Endometrium (tissue), 2 donors: Measurements from ENCODE around the gene BUB3.
A peak's percentile ranks its signal among the peaks of the same experiment; 100 is the strongest.
"Not testable (repeated sequence)": the region's sequence is repeated elsewhere in the genome, so short reads cannot be mapped to it uniquely, and the experiment has no call there.

ENCODE experiments used
- FAIRE-seq: peaks from 2 replicates; lab custom pipeline; 2012; peaks lifted over from hg19 to GRCh38; lab: Jason Lieb, UNC
- donor health status: control.
- donor health status: control.

Gene BUB3

DNA sequence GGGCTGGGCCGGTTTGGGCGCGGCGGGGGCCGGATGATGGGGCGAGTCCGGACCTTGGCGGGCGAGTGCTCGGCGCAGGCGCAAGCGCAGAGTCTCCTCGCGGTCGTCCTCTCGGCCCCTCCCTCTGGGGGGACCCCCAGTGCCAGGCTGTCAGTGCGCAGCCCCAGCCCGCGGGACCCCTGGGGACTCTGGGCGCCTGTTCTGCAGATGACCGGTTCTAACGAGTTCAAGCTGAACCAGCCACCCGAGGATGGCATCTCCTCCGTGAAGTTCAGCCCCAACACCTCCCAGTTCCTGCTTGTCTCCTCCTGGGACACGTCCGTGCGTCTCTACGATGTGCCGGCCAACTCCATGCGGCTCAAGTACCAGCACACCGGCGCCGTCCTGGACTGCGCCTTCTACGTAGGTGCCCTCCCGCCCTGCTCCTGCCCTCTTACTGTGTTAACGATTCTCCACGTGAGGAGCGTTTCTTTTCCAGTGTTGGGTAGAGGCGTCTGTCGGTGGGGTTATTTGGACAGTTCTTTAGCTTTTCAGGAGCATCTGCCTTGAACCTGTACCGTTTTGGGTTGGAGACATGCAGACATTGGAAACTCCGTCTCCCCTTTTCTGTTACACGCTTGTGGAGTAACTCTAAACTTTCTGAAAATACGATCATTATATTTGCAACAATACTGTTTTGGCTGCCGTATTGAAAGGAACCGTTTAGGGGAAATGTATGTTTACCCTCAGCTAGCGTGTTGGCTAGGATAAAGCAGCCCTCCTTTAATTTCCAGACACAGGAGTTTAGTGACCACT is 706 bp downstream of the BUB3 start:
- no peak for FAIRE-seq

DNA sequence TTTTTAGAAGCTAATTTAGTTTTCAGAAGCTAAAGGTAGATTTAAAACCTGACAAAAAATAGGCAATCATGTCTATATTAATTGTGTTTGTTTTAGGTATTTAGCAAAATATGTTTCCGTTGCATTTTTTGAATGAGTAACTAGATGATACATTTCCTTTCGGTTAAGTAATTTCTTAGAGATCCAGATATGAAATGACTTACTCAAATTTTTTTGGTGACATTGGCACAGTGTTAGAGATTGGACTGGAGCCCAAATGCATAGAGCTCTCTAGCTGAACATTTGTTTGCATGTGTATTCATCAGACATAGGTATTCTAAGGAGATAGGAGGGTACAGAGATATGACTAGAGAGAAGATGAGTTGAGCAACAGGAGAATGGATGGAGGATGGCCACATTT is 1.9 kb downstream of the BUB3 start:
- FAIRE-seq, result no peak

- no peak for FAIRE-seq
These were observed 3.0 kb downstream of the BUB3 start for GRCh38 chr10:123157210-123157609.

GRCh38 chr10:123158682-123159081 is 4.5 kb downstream of the BUB3 start:
- FAIRE-seq, result no peak

DNA sequence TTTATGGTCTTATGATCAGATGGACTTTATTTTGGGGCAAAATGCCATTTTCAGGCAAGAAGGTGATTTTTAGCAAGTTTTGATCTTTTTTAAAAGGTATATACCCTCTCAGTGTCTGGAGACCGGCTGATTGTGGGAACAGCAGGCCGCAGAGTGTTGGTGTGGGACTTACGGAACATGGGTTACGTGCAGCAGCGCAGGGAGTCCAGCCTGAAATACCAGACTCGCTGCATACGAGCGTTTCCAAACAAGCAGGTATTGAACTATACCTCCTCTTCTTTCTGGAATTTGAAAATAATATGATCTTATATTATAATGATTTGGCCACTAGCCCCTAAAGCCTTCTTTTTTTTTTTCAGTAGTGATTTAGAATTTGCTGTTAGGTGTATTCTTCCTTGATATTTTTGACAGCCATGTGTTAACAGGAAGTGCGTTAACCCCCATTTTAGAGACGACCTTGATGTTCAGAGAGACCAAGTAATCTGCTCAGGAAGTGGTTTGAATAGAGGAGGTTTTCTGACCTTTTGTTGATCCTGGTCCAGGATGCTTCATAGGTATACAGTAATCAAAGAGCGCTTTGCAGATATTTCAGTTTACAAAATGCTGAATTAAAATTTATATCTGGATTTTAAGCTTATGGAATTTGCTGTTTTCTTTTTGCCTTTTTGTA is 6.2 kb downstream of the BUB3 start:
- no peak for FAIRE-seq

DNA sequence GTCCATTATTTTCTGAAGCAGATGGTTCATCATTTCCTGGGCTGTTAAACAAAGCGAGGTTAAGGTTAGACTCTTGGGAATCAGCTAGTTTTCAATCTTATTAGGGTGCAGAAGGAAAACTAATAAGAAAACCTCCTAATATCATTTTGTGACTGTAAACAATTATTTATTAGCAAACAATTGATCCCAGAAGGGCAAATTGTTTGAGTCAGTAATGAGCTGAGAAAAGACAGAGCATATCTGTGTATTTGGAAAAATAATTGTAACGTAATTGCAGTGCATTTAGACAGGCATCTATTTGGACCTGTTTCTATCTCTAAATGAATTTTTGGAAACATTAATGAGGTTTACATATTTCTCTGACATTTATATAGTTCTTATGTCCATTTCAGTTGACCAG is 10.1 kb downstream of the BUB3 start:
- peak; percentile 91 for FAIRE-seq

- FAIRE-seq, result no peak
These were observed 11.4 kb downstream of the BUB3 start for GRCh38 chr10:123165445-123166072.

- no peak for FAIRE-seq
These were observed 12.4 kb downstream of the BUB3 start for GRCh38 chr10:123166618-123167017.

GRCh38 chr10:123170961-123171360 is 16.8 kb downstream of the BUB3 start:
- no peak for FAIRE-seq

DNA sequence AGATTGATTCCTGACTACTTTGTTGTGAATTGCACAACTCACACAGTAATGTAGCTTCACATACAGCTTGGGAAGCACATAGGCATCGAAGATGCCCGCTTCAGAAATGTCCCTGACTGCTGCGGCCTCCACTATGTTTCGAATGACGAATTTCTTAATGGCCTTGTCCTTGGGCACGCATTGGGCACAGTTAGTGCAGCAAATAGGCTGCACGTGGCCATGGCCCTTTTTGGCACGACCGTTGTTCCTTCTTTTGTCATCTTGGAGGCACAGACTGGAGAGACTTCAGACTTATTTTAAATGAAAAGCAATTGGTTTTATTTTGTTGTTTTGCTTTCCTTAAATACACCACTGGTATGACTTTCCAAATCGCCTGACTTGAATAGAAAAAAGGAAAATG is 17.4 kb downstream of the BUB3 start:
- not testable (repeated sequence) for FAIRE-seq

GRCh38 chr10:123175389-123176387 is 21.5 kb downstream of the BUB3 start:
- no peak for FAIRE-seq

DNA sequence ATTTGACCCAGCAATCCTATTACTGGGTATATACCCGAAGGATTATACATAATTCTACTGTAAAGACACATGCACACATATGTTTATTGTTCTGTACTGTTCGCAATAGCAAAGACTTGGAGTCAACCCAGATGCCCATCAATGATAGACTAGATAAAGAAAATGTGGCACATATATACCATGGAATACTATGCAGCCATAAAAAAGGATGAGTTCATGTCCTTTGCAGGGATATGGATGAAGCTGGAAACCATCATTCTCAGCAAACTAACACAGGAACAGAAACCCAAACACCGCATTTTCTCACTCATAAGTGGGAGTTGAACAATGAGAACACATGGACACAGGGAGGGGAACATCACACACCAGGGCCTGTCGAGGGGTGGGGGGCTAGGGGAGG is 24.2 kb downstream of the BUB3 start:
- not testable (repeated sequence) for FAIRE-seq

- no peak for FAIRE-seq
These were observed 26.2 kb downstream of the BUB3 start for GRCh38 chr10:123180101-123181090.

GRCh38 chr10:123183724-123184123 is 29.5 kb downstream of the BUB3 start:
- no peak for FAIRE-seq

GRCh38 chr10:123187781-123188180 is 33.6 kb downstream of the BUB3 start:
- FAIRE-seq, result no peak

GRCh38 chr10:123191886-123192285 is 37.7 kb downstream of the BUB3 start:
- FAIRE-seq, result no peak

- no peak for FAIRE-seq
These were observed 39.9 kb downstream of the BUB3 start for GRCh38 chr10:123194056-123194455.

DNA sequence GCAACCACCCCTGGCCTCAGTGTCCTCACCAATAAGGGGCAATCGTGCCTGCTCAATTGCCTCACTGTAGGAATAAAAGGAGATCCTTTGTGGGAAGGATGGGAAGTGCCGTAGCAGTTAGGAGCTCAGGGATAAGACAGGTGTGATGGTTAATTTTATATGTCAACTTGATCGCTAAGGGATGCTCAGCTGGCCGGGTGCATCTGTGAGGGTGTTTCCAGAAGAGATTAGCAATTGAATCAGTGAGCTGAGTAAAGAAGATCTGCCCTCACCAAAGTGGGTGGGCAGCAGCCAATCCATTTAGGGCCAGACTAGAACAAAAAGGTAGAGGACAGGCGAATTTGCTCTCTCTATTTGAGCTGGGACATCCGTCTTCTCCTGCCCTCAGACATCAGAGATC is 46.3 kb downstream of the BUB3 start:
- FAIRE-seq, result no peak

GRCh38 chr10:123202506-123202905 is 48.3 kb downstream of the BUB3 start:
- no peak for FAIRE-seq

DNA sequence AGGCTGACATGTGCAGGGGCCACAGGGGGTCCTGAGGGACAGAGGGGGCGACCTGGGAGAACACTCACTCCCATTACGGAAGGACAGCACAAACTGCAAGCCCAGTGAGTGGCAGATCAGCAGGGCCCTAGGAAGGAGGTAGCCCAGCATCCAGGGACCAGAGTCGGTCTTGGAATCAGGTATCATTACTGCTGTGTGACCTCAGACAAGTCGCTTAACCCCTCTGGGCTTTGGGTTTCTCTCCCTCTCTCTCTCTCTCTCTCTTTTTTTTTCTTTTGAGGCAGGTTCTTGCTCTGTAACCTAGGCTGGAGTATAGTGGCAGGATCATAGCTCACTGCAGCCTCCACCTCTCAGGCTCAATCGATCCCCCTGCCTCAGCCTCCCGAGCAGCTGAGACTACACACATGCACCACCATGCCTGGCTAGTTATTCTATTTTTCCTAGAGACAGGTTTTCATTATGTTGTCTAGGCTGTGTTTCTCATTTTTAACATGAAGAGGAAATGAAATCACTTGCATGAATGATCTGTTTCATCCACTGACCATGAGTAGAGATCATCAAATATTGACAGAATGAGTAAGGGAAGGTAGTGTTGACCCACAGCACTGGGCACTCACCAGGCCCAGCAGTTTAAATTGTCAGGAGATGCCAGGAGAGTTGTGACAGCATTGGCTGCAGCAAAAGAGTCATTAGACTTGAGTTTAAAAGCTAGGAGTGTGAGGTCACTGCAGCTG is 49.4 kb downstream of the BUB3 start:
- FAIRE-seq, result no peak
